ENCODE data around the gene R3HDM2. TPM values are rescaled to one million over a fixed set of nuclear protein-coding genes. Genes with fewer than 3 reads are reported as not detected.

R3HDM2 gene
- polyA plus RNA-seq, 1 donor from 2014 or later, result 11.1 TPM

DNA sequence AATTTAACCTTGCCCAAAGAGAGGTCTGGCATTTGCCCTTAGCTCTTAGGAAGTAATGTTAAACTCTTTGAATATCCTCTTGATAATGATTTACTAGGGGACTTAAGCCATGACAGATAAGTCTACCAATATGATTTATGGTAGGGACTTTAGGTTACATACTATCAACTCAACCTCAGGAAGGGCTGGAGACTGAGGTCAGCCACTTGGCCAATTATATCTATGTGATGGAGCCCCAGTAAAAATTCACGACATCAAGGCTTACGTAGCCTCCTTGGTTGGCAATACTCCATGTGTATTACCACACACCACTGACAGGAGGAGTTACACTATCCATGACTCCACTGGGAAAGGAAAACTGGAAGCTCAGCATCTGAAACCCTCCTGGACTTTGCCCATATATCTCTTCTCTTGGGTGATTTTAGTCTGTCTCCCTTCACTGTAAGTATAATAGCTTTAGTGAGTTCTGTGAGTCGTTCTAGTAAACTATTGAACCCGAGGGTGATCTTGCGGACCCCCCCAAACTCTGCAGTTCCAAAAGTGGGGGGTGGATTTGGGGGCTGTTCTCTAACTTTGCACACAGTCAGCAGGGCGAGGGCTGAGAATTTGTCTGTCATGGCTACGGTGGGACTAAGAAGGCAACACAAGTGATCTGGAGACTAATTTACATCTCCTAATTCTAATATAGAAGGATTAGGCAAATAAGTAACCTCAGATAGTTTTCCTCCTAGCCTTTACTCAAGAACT lies 62.3 kb downstream of the R3HDM2 start:
- Histone ChIP-seq H2AFZ (ENCODE audit: low read depth, low read length) (no peak overlapping the region), H3K27ac (ENCODE audit: low read length) (no peak overlapping the region), H3K4me3 (ENCODE audit: low read length) (no peak overlapping the region), H3K9ac (ENCODE audit: low read length) (no peak overlapping the region), H3K36me3 (ENCODE audit: insufficient read depth, low read length) (no peaks in the 10 kb centered on the region), H3K27me3 (ENCODE audit: insufficient read depth, low read depth, low read length) (no peaks in the 10 kb centered on the region), H3F3A (ENCODE audit: insufficient read depth, low read length, poor library complexity, severe bottlenecking) (no peaks in the 10 kb centered on the region), H3K9me3 (ENCODE audit: low read length) (no peaks in the 10 kb centered on the region), H3K79me2 (replicated peaks; ENCODE audit: insufficient read depth, low read length) (no peaks in the 10 kb centered on the region), H4K20me1 (ENCODE audit: insufficient read depth) (no peaks in the 10 kb centered on the region), H3K4me2 (ENCODE audit: low read length) (no peak overlapping the region), H3K9me2 (ENCODE audit: insufficient read depth, low read length) (no peaks in the 10 kb centered on the region)
- TF ChIP-seq REST (IDR thresholded peaks at IDR 0.05; ENCODE audit: borderline replicate concordance) (no peak), MXI1 (conservative IDR thresholded peaks at IDR 0.05; ENCODE audit: poor library complexity, severe bottlenecking) (no peak), RAD21 (conservative IDR thresholded peaks at IDR 0.05) (no peak), EP300 (conservative IDR thresholded peaks at IDR 0.05; ENCODE audit: poor library complexity, severe bottlenecking) (no peak), EZH2 (IDR thresholded peaks at IDR 0.05; ENCODE audit: borderline replicate concordance, insufficient read depth, low read length, poor library complexity, severe bottlenecking) (no peak), SMC3 (conservative IDR thresholded peaks at IDR 0.05; ENCODE audit: poor library complexity) (no peak), POLR2AphosphoS5 (IDR thresholded peaks at IDR 0.05) (no peak), TAF1 (IDR thresholded peaks at IDR 0.05; ENCODE audit: low read depth) (no peak)
- TF ChIP-seq, protein P1, sequence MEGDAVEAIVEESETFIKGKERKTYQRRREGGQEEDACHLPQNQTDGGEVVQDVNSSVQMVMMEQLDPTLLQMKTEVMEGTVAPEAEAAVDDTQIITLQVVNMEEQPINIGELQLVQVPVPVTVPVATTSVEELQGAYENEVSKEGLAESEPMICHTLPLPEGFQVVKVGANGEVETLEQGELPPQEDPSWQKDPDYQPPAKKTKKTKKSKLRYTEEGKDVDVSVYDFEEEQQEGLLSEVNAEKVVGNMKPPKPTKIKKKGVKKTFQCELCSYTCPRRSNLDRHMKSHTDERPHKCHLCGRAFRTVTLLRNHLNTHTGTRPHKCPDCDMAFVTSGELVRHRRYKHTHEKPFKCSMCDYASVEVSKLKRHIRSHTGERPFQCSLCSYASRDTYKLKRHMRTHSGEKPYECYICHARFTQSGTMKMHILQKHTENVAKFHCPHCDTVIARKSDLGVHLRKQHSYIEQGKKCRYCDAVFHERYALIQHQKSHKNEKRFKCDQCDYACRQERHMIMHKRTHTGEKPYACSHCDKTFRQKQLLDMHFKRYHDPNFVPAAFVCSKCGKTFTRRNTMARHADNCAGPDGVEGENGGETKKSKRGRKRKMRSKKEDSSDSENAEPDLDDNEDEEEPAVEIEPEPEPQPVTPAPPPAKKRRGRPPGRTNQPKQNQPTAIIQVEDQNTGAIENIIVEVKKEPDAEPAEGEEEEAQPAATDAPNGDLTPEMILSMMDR (IDR thresholded peaks at IDR 0.05; ENCODE audit: poor library complexity, severe bottlenecking), result no peak

GRCh38 chr12:57367121-57367520 lies 63.7 kb downstream of the R3HDM2 start:
- no peak overlapping the region for H3K27ac ChIP-seq (ENCODE audit: low read length)
- no peak overlapping the region for H3K9ac ChIP-seq (ENCODE audit: low read length)
- no peak overlapping the region for H2AFZ ChIP-seq (ENCODE audit: low read depth, low read length)
- H3K4me2 ChIP-seq (ENCODE audit: low read length), result no peak overlapping the region
- H3K79me2 ChIP-seq (replicated peaks; ENCODE audit: insufficient read depth, low read length), result no peaks in the 10 kb centered on the region
- H3K4me3 ChIP-seq (ENCODE audit: low read length), result no peak overlapping the region
- no peaks in the 10 kb centered on the region for H3F3A ChIP-seq (ENCODE audit: insufficient read depth, low read length, poor library complexity, severe bottlenecking)
- H3K9me2 ChIP-seq (ENCODE audit: insufficient read depth, low read length), result no peaks in the 10 kb centered on the region
- no peaks in the 10 kb centered on the region for H3K9me3 ChIP-seq (ENCODE audit: low read length)
- H3K36me3 ChIP-seq (ENCODE audit: insufficient read depth, low read length), result no peaks in the 10 kb centered on the region
- no peaks in the 10 kb centered on the region for H3K27me3 ChIP-seq (ENCODE audit: insufficient read depth, low read depth, low read length)
- TF ChIP-seq RAD21 (conservative IDR thresholded peaks at IDR 0.05), result no peak
- no peak for TF ChIP-seq SMC3 (conservative IDR thresholded peaks at IDR 0.05; ENCODE audit: poor library complexity)
- TF ChIP-seq POLR2AphosphoS5 (IDR thresholded peaks at IDR 0.05), result no peak
- TF ChIP-seq MXI1 (conservative IDR thresholded peaks at IDR 0.05; ENCODE audit: poor library complexity, severe bottlenecking), result no peak
- H4K20me1 ChIP-seq (ENCODE audit: insufficient read depth), result no peaks in the 10 kb centered on the region

Data from neural cell (in vitro differentiated cells).